ENCODE results near the gene EFHC1. TPM values are rescaled to one million over a fixed set of nuclear protein-coding genes. Genes with fewer than 3 reads are reported as not detected.

Gene EFHC1
- total RNA-seq, 2 donors from 2014 or later, result 3.4 to 4.1 TPM

DNA sequence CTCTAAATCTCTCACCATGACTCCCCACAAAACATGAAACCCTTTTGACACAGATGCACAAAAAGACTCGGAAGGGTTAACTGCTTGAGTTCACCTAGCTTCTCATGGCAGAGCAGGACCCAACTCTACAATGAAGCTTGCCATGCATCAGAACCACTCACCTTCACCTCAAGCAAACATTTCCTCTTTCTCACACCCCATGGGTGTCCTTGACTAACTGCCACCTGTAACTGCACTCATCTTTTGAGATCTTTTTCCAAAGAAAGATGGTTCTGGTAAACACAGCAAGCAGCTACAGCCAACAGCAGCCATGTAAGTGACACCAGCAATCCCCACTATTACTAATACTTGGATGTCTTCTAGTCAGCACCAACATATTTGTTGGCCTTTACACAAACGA, 76.5 kb downstream of the EFHC1 start:
- H3K4me1 ChIP-seq, result peaks cover 0 to 42% of the 10 kb centered on the region in 2 donors
- H3K9me3 ChIP-seq, result no peaks in the 10 kb centered on the region
- DNase-seq (ENCODE audit: low spot score), result no peak
- H3K27me3 ChIP-seq, result no peaks in the 10 kb centered on the region
- H3K27ac ChIP-seq, result no peak overlapping the region
- H3K4me3 ChIP-seq, result no peak overlapping the region
- H3K36me3 ChIP-seq, result no peaks in the 10 kb centered on the region
- TF ChIP-seq CTCF (IDR thresholded peaks at IDR 0.05), result no peak

- Histone ChIP-seq H3K36me3 (no peaks in the 10 kb centered on the region), H3K27me3 (no peaks in the 10 kb centered on the region), H3K4me1 (peaks cover 0 to 44% of the 10 kb centered on the region in 2 donors), H3K4me3 (no peak overlapping the region), H3K9me3 (no peaks in the 10 kb centered on the region), H3K27ac (peak overlapping the region; percentile 79 to 94)
- DNase-seq (ENCODE audit: low spot score), result peak; percentile 83
- TF ChIP-seq CTCF (IDR thresholded peaks at IDR 0.05), result no peak
Observed at GRCh38 chr6:52497652-52498408, 77.7 kb downstream of the EFHC1 start.

DNA sequence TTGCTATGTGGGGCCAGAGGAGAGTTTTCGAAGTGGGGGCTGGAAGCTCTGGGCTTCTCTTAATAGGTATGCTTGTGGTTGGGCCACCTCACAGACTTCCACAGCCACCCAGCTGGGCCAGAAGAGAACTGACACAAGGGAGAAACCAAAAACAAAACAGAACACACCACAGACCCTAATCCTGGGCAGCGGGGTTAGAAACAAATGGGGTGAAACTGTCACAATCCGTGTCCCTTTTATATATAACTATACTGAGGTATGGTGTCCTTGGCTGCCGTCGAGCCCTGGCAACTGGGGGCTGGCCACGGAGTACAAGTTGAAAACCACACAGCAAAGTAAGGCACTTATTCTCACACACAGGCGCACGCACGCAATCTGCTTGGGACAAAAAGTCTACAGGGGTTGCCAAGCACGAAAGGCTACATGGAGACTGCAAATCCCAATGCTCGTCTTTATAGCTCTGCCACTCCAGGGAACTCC, 78.4 kb downstream of the EFHC1 start:
- TF ChIP-seq CTCF (IDR thresholded peaks at IDR 0.05), result no peak
- Histone ChIP-seq H3K36me3 (no peaks in the 10 kb centered on the region), H3K4me3 (no peak overlapping the region), H3K27ac (peak overlapping the region; percentile 79 to 94), H3K4me1 (peaks cover 0 to 51% of the 10 kb centered on the region in 2 donors), H3K27me3 (no peaks in the 10 kb centered on the region), H3K9me3 (no peaks in the 10 kb centered on the region)
- no peak for DNase-seq (ENCODE audit: low spot score)

- DNase-seq (ENCODE audit: low spot score), result no peak
- peaks cover 0 to 55% of the 10 kb centered on the region in 2 donors for H3K4me1 ChIP-seq
Observed at GRCh38 chr6:52499026-52499425, 78.9 kb downstream of the EFHC1 start.

DNA sequence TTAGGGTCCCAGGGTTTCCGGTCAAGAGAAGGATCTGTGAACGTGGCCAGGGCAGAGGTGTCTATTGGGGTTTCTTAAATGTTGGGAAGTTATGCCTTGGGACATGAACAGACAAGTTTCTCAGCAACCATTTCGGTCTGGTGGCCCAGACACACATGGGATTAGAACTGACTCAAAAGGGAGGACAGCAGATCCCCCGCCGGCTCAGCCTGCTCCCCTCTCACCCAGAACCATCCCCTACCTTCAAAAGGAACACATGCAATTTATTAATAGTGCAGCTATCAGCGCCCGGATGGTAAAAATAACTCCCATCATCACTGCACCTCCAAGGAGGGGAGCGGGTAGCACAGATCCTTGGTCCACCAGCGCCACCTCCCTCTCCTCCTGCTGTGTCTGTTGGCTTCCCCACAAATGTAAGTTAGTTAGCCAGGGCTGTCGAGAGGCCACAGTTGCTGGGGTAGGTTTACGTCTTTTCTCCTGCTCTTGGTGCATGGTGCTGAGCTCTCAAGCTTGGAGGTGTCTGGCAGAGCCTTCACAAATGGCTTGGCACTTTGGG, 79.6 kb downstream of the EFHC1 start:
- Histone ChIP-seq H3K4me1 (peaks cover 0 to 63% of the 10 kb centered on the region in 2 donors), H3K9me3 (no peaks in the 10 kb centered on the region), H3K36me3 (no peaks in the 10 kb centered on the region), H3K27me3 (no peaks in the 10 kb centered on the region), H3K27ac (peak overlapping the region; percentile 79 to 94), H3K4me3 (no peak overlapping the region)
- TF ChIP-seq CTCF (IDR thresholded peaks at IDR 0.05), result peak in 1 of 2 donors; percentile 43
- DNase-seq (ENCODE audit: low spot score), result no peak

More at GRCh38 chr6:52499026-52499425, 78.9 kb downstream of the EFHC1 start:
- H3K27ac ChIP-seq, result peak overlapping the region; percentile 79 to 94
- no peak overlapping the region for H3K4me3 ChIP-seq
- no peaks in the 10 kb centered on the region for H3K36me3 ChIP-seq
- H3K27me3 ChIP-seq, result no peaks in the 10 kb centered on the region
- no peaks in the 10 kb centered on the region for H3K9me3 ChIP-seq
- TF ChIP-seq CTCF (IDR thresholded peaks at IDR 0.05), result no peak

All from right atrium auricular region (tissue), 2 donors.